DOHH2 (cell line): ENCODE data around the gene SCO2.
"Not testable (repeated sequence)": the region's sequence is repeated elsewhere in the genome, so short reads cannot be mapped to it uniquely, and the experiment has no call there.

Experiments
- H3F3A ChIP-seq: fragments of 200-600 bp; sonication (generic), shearing (Covaris generic); 2 replicates; pipeline ENCODE4 v1.6.0; 2016; ENCODE audit warnings: antibody characterized with exemption, mild to moderate bottlenecking; ENCODE audit not compliant: control insufficient read depth, insufficient read depth
- H3K27ac ChIP-seq: fragments of 200-600 bp; sonication (generic); 2 replicates; pipeline ENCODE4 v1.5.1; 2014; ENCODE audit warnings: low read depth, mild to moderate bottlenecking, low read length, moderate library complexity
- H3K27me3 ChIP-seq: fragments of 200-600 bp; sonication (generic); 2 replicates; pipeline ENCODE4 v1.6.1; 2014; ENCODE audit warnings: mild to moderate bottlenecking, low read length, mixed read lengths; ENCODE audit not compliant: control insufficient read depth
- H3K36me3 ChIP-seq: fragments of 200-600 bp; sonication (generic); 2 replicates; pipeline ENCODE4 v1.6.1; 2014; ENCODE audit warnings: mild to moderate bottlenecking, low read length, moderate library complexity, mixed read lengths; ENCODE audit not compliant: control insufficient read depth
- H3K4me1 ChIP-seq: fragments of 200-600 bp; sonication (generic); 2 replicates; pipeline ENCODE4 v1.6.1; 2014; ENCODE audit warnings: mild to moderate bottlenecking, low read length, mixed read lengths; ENCODE audit not compliant: control insufficient read depth
- H3K4me2 ChIP-seq: fragments of 200-600 bp; sonication (generic); 2 replicates; pipeline ENCODE4 v1.6.0; 2014; ENCODE audit warnings: mild to moderate bottlenecking, low read length, moderate library complexity
- H3K4me3 ChIP-seq: fragments of 200-600 bp; sonication (generic); 2 replicates; pipeline ENCODE4 v1.5.1; 2014; ENCODE audit warnings: mild to moderate bottlenecking, low read length, mixed read lengths
- H3K79me2 ChIP-seq: fragments of 200-600 bp; sonication (generic); 2 replicates; pipeline ENCODE4 v1.6.1; 2014; ENCODE audit warnings: mild to moderate bottlenecking, low read length, mixed read lengths; ENCODE audit not compliant: control insufficient read depth
- H3K9me2 ChIP-seq: fragments of 200-600 bp; sonication (generic); replicated peaks from 2 replicates; pipeline ENCODE4 v1.6.1; 2014; ENCODE audit warnings: mild to moderate bottlenecking, low read length, mixed read lengths; ENCODE audit not compliant: control insufficient read depth
- H3K9me3 ChIP-seq: fragments of 200-600 bp; sonication (generic); 2 replicates; pipeline ENCODE4 v1.6.1; 2014; ENCODE audit warnings: antibody characterized with exemption, low read length, mixed read lengths; ENCODE audit not compliant: control insufficient read depth, insufficient read depth
- H4K20me1 ChIP-seq: fragments of 200-600 bp; sonication (generic); 2 replicates; pipeline ENCODE4 v1.6.0; 2014; ENCODE audit warnings: low read depth, mild to moderate bottlenecking, antibody characterized with exemption, low read length, moderate library complexity; ENCODE audit not compliant: control insufficient read depth, insufficient read depth
- CTCF ChIP-seq: fragments of 200-600 bp; sonication (generic); IDR thresholded peaks from one replicate; pipeline ENCODE4 v1.5.1; 2014; ENCODE audit warnings: antibody characterized with exemption, mild to moderate bottlenecking, low read depth, low read length; ENCODE audit not compliant: poor library complexity, severe bottlenecking
- EZH2phosphoT487 ChIP-seq: fragments of 200-600 bp; sonication (generic); IDR thresholded peaks from 2 replicates; pipeline ENCODE4 v1.6.1; 2017; ENCODE audit warnings: borderline replicate concordance, mild to moderate bottlenecking, antibody characterized with exemption, low read length, moderate library complexity, mixed read lengths

SCO2 gene

GRCh38 chr22:50520826-50521453, 4.5 kb downstream of the SCO2 start:
- Histone ChIP-seq H3K79me2 (peaks cover 66% of the 10 kb centered on the region), H3K4me2 (no peak overlapping the region), H3K9me2 (no peaks in the 10 kb centered on the region), H3K36me3 (peaks cover 83% of the 10 kb centered on the region), H3K4me3 (no peak overlapping the region), H3K27ac (no peak overlapping the region), H3K4me1 (peaks cover 11% of the 10 kb centered on the region), H4K20me1 (0 out of 2 replicates have a peak, but pooled peaks cover 3% of the 10 kb centered on the region), H3K9me3 (no peaks in the 10 kb centered on the region), H3F3A (no peaks in the 10 kb centered on the region), H3K27me3 (no peaks in the 10 kb centered on the region)
- no peak for TF ChIP-seq EZH2phosphoT487
- no peak for TF ChIP-seq CTCF

GRCh38 chr22:50520184-50520583, 5.2 kb downstream of the SCO2 start:
- not testable (repeated sequence) for H3K27me3 ChIP-seq, H3K4me2 ChIP-seq, H3F3A ChIP-seq, H3K9me3 ChIP-seq, H4K20me1 ChIP-seq, H3K9me2 ChIP-seq, H3K27ac ChIP-seq, H3K4me3 ChIP-seq
- Histone ChIP-seq H3K36me3 (peaks cover 83% of the 10 kb centered on the region), H3K4me1 (peaks cover 11% of the 10 kb centered on the region), H3K79me2 (peaks cover 70% of the 10 kb centered on the region)

GRCh38 chr22:50519151-50519550, 6.2 kb downstream of the SCO2 start:
- H4K20me1 ChIP-seq, result 0 out of 2 replicates have a peak, but pooled peaks cover 3% of the 10 kb centered on the region
- H3K4me2 ChIP-seq, result no peak overlapping the region
- H3K4me1 ChIP-seq, result peaks cover 6% of the 10 kb centered on the region
- peaks cover 70% of the 10 kb centered on the region for H3K79me2 ChIP-seq
- H3K27me3 ChIP-seq, result no peaks in the 10 kb centered on the region
- no peaks in the 10 kb centered on the region for H3K9me3 ChIP-seq
- no peak overlapping the region for H3K27ac ChIP-seq
- peaks cover 81% of the 10 kb centered on the region for H3K36me3 ChIP-seq
- H3F3A ChIP-seq, result no peaks in the 10 kb centered on the region
- no peak overlapping the region for H3K4me3 ChIP-seq
- TF ChIP-seq CTCF, result no peak
- no peak for TF ChIP-seq EZH2phosphoT487
- no peaks in the 10 kb centered on the region for H3K9me2 ChIP-seq

GRCh38 chr22:50518606-50519005, 6.8 kb downstream of the SCO2 start:
- H3F3A ChIP-seq, result no peaks in the 10 kb centered on the region
- peaks cover under 1% of the 10 kb centered on the region for H3K4me1 ChIP-seq
- TF ChIP-seq EZH2phosphoT487, result no peak
- no peak for TF ChIP-seq CTCF
- 0 out of 2 replicates have a peak, but pooled peaks cover 3% of the 10 kb centered on the region for H4K20me1 ChIP-seq
- H3K4me3 ChIP-seq, result no peak overlapping the region
- H3K27ac ChIP-seq, result no peak overlapping the region
- no peak overlapping the region for H3K4me2 ChIP-seq
- no peaks in the 10 kb centered on the region for H3K9me3 ChIP-seq
- no peaks in the 10 kb centered on the region for H3K27me3 ChIP-seq
- peaks cover 77% of the 10 kb centered on the region for H3K36me3 ChIP-seq
- no peaks in the 10 kb centered on the region for H3K9me2 ChIP-seq
- peaks cover 70% of the 10 kb centered on the region for H3K79me2 ChIP-seq
